GM12872 (cell line): ENCODE data around the gene SMARCAL1.

Experiments
- CTCF ChIP-seq: IDR thresholded peaks from 3 replicates; pipeline ENCODE4 v1.5.1; 2011; ENCODE audit warnings: low read depth, mild to moderate bottlenecking, low read length, moderate library complexity; ENCODE audit not compliant: insufficient read depth

SMARCAL1 gene

GRCh38 chr2:216453955-216454614 is 41.8 kb downstream of the SMARCAL1 start:
- TF ChIP-seq CTCF = no peak

GRCh38 chr2:216463148-216463547 is 50.9 kb downstream of the SMARCAL1 start:
- TF ChIP-seq CTCF = no peak

GRCh38 chr2:216464104-216464720 is 51.9 kb downstream of the SMARCAL1 start:
- TF ChIP-seq CTCF = no peak

- no peak for TF ChIP-seq CTCF
Measured at GRCh38 chr2:216465579-216466195, 53.4 kb downstream of the SMARCAL1 start.

GRCh38 chr2:216467845-216468244 is 55.6 kb downstream of the SMARCAL1 start:
- TF ChIP-seq CTCF = no peak

GRCh38 chr2:216469661-216470060 is 57.4 kb downstream of the SMARCAL1 start:
- no peak for TF ChIP-seq CTCF

GRCh38 chr2:216473187-216473586 is 60.9 kb downstream of the SMARCAL1 start:
- no peak for TF ChIP-seq CTCF
